GM12878 (cell line): ENCODE results near the gene TERB2.
"Not testable (repeated sequence)": the region's sequence is repeated elsewhere in the genome, so short reads cannot be mapped to it uniquely, and the experiment has no call there.

Experiments
- CEBPB ChIP-seq, 2 experiments: fragments of 150-350 bp in 1 of 2; IDR thresholded peaks; 2 replicates each; pipeline ENCODE4 v1.6.1; 2012 to 2014; ENCODE audit warnings: low read depth in 2 of 2, low read length in 2 of 2, borderline replicate concordance in 1 of 2, inconsistent platforms in 1 of 2
- CREM ChIP-seq: IDR thresholded peaks from 2 replicates; pipeline ENCODE4 v1.6.1; 2014; ENCODE audit warnings: antibody characterized with exemption, low read depth
- MYC ChIP-seq: IDR thresholded peaks from 2 replicates; pipeline ENCODE4 v1.6.1; 2011; ENCODE audit warnings: mild to moderate bottlenecking, low read length, moderate library complexity, inconsistent platforms; ENCODE audit not compliant: insufficient read depth, insufficient replicate concordance, insufficient read length, severe bottlenecking
- REST ChIP-seq: IDR thresholded peaks from 2 replicates; pipeline ENCODE4 v1.6.1; 2012; ENCODE audit warnings: mild to moderate bottlenecking, low read depth, low read length
- ZNF274 ChIP-seq: IDR thresholded peaks from one replicate; pipeline ENCODE4 v1.8.0; 2011; ENCODE audit not compliant: insufficient read length, insufficient read depth
- TF ChIP-seq, protein P1 (sequence below), 3 experiments: IDR thresholded peaks in 2 of 3; conservative IDR thresholded peaks in 1 of 3; 2 replicates each; pipeline ENCODE4 v1.5.1; 2011; ENCODE audit warnings: low read depth in 3 of 3, low read length in 3 of 3, mild to moderate bottlenecking in 3 of 3, control low read depth in 2 of 3, moderate library complexity in 2 of 3, inconsistent platforms in 1 of 3, mixed read lengths in 1 of 3; ENCODE audit not compliant: control insufficient read depth in 2 of 3, insufficient read depth in 1 of 3; ENCODE audit errors: extremely low read depth in 1 of 3

GRCh38 chr15:44976183-44976582, 19.7 kb downstream of the TERB2 start:
- not testable (repeated sequence) for TF ChIP-seq CREM; MYC; CEBPB (IDR thresholded peaks at IDR 0.05; ENCODE audit: borderline replicate concordance in 1 of 2, low read depth in 2 of 2, low read length in 2 of 2); ZNF274; REST
- TF ChIP-seq, protein P1, sequence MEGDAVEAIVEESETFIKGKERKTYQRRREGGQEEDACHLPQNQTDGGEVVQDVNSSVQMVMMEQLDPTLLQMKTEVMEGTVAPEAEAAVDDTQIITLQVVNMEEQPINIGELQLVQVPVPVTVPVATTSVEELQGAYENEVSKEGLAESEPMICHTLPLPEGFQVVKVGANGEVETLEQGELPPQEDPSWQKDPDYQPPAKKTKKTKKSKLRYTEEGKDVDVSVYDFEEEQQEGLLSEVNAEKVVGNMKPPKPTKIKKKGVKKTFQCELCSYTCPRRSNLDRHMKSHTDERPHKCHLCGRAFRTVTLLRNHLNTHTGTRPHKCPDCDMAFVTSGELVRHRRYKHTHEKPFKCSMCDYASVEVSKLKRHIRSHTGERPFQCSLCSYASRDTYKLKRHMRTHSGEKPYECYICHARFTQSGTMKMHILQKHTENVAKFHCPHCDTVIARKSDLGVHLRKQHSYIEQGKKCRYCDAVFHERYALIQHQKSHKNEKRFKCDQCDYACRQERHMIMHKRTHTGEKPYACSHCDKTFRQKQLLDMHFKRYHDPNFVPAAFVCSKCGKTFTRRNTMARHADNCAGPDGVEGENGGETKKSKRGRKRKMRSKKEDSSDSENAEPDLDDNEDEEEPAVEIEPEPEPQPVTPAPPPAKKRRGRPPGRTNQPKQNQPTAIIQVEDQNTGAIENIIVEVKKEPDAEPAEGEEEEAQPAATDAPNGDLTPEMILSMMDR (IDR thresholded peaks at IDR 0.05 in 2 of 3, conservative IDR thresholded peaks at IDR 0.05 in 1 of 3; ENCODE audit: control insufficient read depth in 2 of 3, extremely low read depth in 1 of 3, insufficient read depth in 1 of 3, low read depth in 3 of 3, low read length in 3 of 3) = not testable (repeated sequence)
